H1 (cell line): ENCODE results near the gene MKNK2. TPM values are rescaled to one million over a fixed set of nuclear protein-coding genes. Genes with fewer than 3 reads are reported as not detected.

Experiments used
- CTCF ChIA-PET: fragments of 300-600 bp; sonication (Branson Sonifier 250); formaldehyde crosslinking; loops from one replicate; lab custom pipeline; 2021; ENCODE audit not compliant: partially characterized antibody; lab: Charles Lee
- POLR2A ChIA-PET: fragments of 300-600 bp; sonication (Branson Sonifier 250); formaldehyde crosslinking; loops from one replicate; lab custom pipeline; 2021; ENCODE audit warnings: inconsistent platforms; ENCODE audit not compliant: partially characterized antibody; lab: Charles Lee
- DNase-seq, 2 experiments: peaks; one replicate each; pipeline versions ENCODE4 v3.0.0 to v3.0.0-alpha.2; 2010 to 2022; ENCODE audit warnings: low spot score in 2 of 2, low read depth in 1 of 2, mixed read lengths in 1 of 2
- FAIRE-seq: peaks from 2 replicates; lab custom pipeline; 2011; peaks lifted over from hg19 to GRCh38; lab: Jason Lieb, UNC
- H2AFZ ChIP-seq: 2 replicates; pipeline ENCODE4 v1.8.1; 2012; ENCODE audit warnings: low read length, inconsistent platforms
- H2AK5ac ChIP-seq: 2 replicates; pipeline ENCODE4 v1.6.1; 2013; ENCODE audit warnings: low read depth, low read length
- H2BK120ac ChIP-seq: replicated peaks from 2 replicates; pipeline ENCODE3; 2013; ENCODE audit warnings: low read depth, low read length, inconsistent platforms
- H2BK12ac ChIP-seq: 2 replicates; pipeline ENCODE4 v1.6.1; 2013; ENCODE audit warnings: low read depth, low read length
- H2BK15ac ChIP-seq: 2 replicates; pipeline ENCODE4 v1.6.1; 2013; ENCODE audit warnings: low read length
- H2BK20ac ChIP-seq: 2 replicates; pipeline ENCODE4 v1.6.1; 2013; ENCODE audit warnings: low read length
- H2BK5ac ChIP-seq: 2 replicates; pipeline ENCODE4 v1.6.1; 2013; ENCODE audit warnings: low read depth, low read length
- H3K14ac ChIP-seq: 2 replicates; pipeline ENCODE4 v1.6.1; 2013; ENCODE audit warnings: inconsistent platforms; ENCODE audit not compliant: insufficient read length
- H3K18ac ChIP-seq: 2 replicates; pipeline ENCODE4 v1.6.1; 2013; ENCODE audit warnings: low read length; ENCODE audit errors: extremely low read depth
- H3K23ac ChIP-seq: 2 replicates; pipeline ENCODE4 v1.6.1; 2013; ENCODE audit warnings: inconsistent platforms; ENCODE audit not compliant: insufficient read length
- H3K23me2 ChIP-seq: 2 replicates; pipeline ENCODE4 v1.6.1; 2013; ENCODE audit warnings: low read depth, low read length
- H3K27ac ChIP-seq: 2 replicates; pipeline ENCODE4 v1.6.1; 2011; ENCODE audit warnings: low read depth, low read length, inconsistent platforms
- H3K27me3 ChIP-seq, 4 experiments: replicated peaks in 1 of 4; 1 replicate in 1 of 4; 2 replicates in 3 of 4; pipeline versions ENCODE4 v1.6.1 to v1.8.1; 2011 to 2013; ENCODE audit warnings: low read length in 3 of 4, mild to moderate bottlenecking in 3 of 4, inconsistent platforms in 2 of 4, mixed read lengths in 2 of 4, moderate library complexity in 1 of 4; ENCODE audit not compliant: control insufficient read depth in 3 of 4, insufficient read depth in 3 of 4; ENCODE audit errors: extremely low read depth in 1 of 4
- H3K36me3 ChIP-seq, 4 experiments: 2 replicates each; pipeline versions ENCODE4 v1.6.1 to v1.8.1; 2011 to 2013; ENCODE audit warnings: mild to moderate bottlenecking in 4 of 4, low read length in 3 of 4, moderate library complexity in 2 of 4, control low read depth in 1 of 4, inconsistent platforms in 1 of 4; ENCODE audit not compliant: insufficient read depth in 4 of 4, control insufficient read depth in 2 of 4
- H3K4ac ChIP-seq: replicated peaks from 2 replicates; pipeline ENCODE3; 2013; ENCODE audit warnings: low read length, low read depth, mixed read lengths, inconsistent platforms; ENCODE audit not compliant: insufficient read length
- H3K4me1 ChIP-seq, 4 experiments: replicated peaks in 1 of 4; 1 replicate in 1 of 4; 2 replicates in 3 of 4; pipeline versions ENCODE4 v1.6.1 to v1.8.1; 2011 to 2013; ENCODE audit warnings: low read length in 3 of 4, inconsistent platforms in 2 of 4, mixed read lengths in 1 of 4; ENCODE audit not compliant: insufficient read depth in 4 of 4, control insufficient read depth in 3 of 4
- H3K4me2 ChIP-seq, 2 experiments: 2 replicates each; pipeline versions ENCODE4 v1.6.1 to v1.8.1; 2011 to 2013; ENCODE audit warnings: low read depth in 2 of 2, low read length in 2 of 2, control low read depth in 1 of 2, inconsistent platforms in 1 of 2, mild to moderate bottlenecking in 1 of 2; ENCODE audit not compliant: insufficient read depth in 1 of 2
- H3K4me3 ChIP-seq, 4 experiments: fragments of 200-600, 300-600 bp in 1 of 4; sonication (generic), shearing (Covaris generic), sonication (Bioruptor Twin) in 1 of 4; 2 replicates each; pipeline versions ENCODE4 v1.5.1 to v1.8.1; 2011 to 2016; ENCODE audit warnings: low read length in 4 of 4, low read depth in 3 of 4, control low read depth in 2 of 4, inconsistent platforms in 2 of 4, mild to moderate bottlenecking in 2 of 4, mixed read lengths in 1 of 4, moderate library complexity in 1 of 4; ENCODE audit not compliant: insufficient read depth in 2 of 4; ENCODE audit errors: extremely low read depth in 1 of 4
- H3K56ac ChIP-seq: replicated peaks from 2 replicates; pipeline ENCODE3; 2013; ENCODE audit warnings: low read depth, mild to moderate bottlenecking, mixed read lengths, low read length, inconsistent platforms; ENCODE audit not compliant: insufficient read length
- H3K79me1 ChIP-seq: 2 replicates; pipeline ENCODE4 v1.6.1; 2013; ENCODE audit warnings: low read depth, low read length, control low read depth
- H3K79me2 ChIP-seq, 2 experiments: 2 replicates each; pipeline versions ENCODE4 v1.6.1 to v1.8.1; 2012 to 2013; ENCODE audit warnings: low read length in 2 of 2, mild to moderate bottlenecking in 2 of 2, inconsistent platforms in 1 of 2; ENCODE audit not compliant: insufficient read depth in 2 of 2, control insufficient read depth in 1 of 2
- H3K9ac ChIP-seq, 4 experiments: replicated peaks in 1 of 4; 1 replicate in 1 of 4; 2 replicates in 3 of 4; pipeline versions ENCODE4 v1.6.1 to v1.8.1; 2011 to 2013; ENCODE audit warnings: low read depth in 3 of 4, low read length in 3 of 4, control low read depth in 2 of 4, mild to moderate bottlenecking in 2 of 4, moderate library complexity in 2 of 4, inconsistent platforms in 1 of 4; ENCODE audit errors: extremely low read depth in 1 of 4
- H3K9me3 ChIP-seq, 2 experiments: 2 replicates each; pipeline versions ENCODE4 v1.6.1 to v1.8.1; 2012 to 2013; ENCODE audit warnings: mild to moderate bottlenecking in 2 of 2, moderate library complexity in 2 of 2, control low read depth in 1 of 2, inconsistent platforms in 1 of 2, low read depth in 1 of 2, low read length in 1 of 2, mixed read lengths in 1 of 2; ENCODE audit not compliant: insufficient read depth in 2 of 2
- H4K20me1 ChIP-seq, 2 experiments: replicated peaks in 1 of 2; 2 replicates each; pipeline versions ENCODE3 to v1.8.1; 2011 to 2013; ENCODE audit warnings: inconsistent platforms in 2 of 2, low read length in 2 of 2, mild to moderate bottlenecking in 1 of 2; ENCODE audit not compliant: insufficient read depth in 2 of 2, control insufficient read depth in 1 of 2
- H4K5ac ChIP-seq: 2 replicates; pipeline ENCODE4 v1.6.1; 2013; ENCODE audit warnings: low read length, low read depth, mixed read lengths, inconsistent platforms; ENCODE audit not compliant: insufficient read length
- H4K8ac ChIP-seq: 2 replicates; pipeline ENCODE4 v1.8.0; 2013; ENCODE audit warnings: mild to moderate bottlenecking, moderate library complexity, low read length, inconsistent platforms; ENCODE audit not compliant: insufficient read depth; ENCODE audit errors: extremely low read depth
- H4K91ac ChIP-seq: replicated peaks from 2 replicates; pipeline ENCODE3; 2013; ENCODE audit warnings: low read length, mixed read lengths, inconsistent platforms; ENCODE audit not compliant: insufficient read length
- CTBP2 ChIP-seq: IDR thresholded peaks from 2 replicates; pipeline ENCODE4 v1.7.0; 2011; ENCODE audit warnings: borderline replicate concordance, mild to moderate bottlenecking, moderate library complexity, mixed read lengths, low read length; ENCODE audit not compliant: insufficient read depth, insufficient read length
- SIN3A ChIP-seq, 2 experiments: IDR thresholded peaks in 1 of 2; conservative IDR thresholded peaks in 1 of 2; 2 replicates each; pipeline ENCODE4 v1.6.1; 2011 to 2012; ENCODE audit warnings: low read length in 2 of 2, improper control_type of control experiment in 1 of 2, low read depth in 1 of 2, mild to moderate bottlenecking in 1 of 2
- SP4 ChIP-seq: IDR thresholded peaks from 2 replicates; pipeline ENCODE4 v1.6.1; 2012; ENCODE audit warnings: low read length, inconsistent platforms
- TAF7 ChIP-seq: optimal IDR thresholded peaks from 2 replicates; pipeline ENCODE3; 2011; ENCODE audit warnings: low read depth, mild to moderate bottlenecking, inconsistent platforms, low read length, moderate library complexity, borderline replicate concordance
- WGBS, 2 experiments: shearing (Covaris generic) in 1 of 2; methylation state at CpG; one replicate each; pipeline versions ENCODE4 v1.1.6 to v1.1.7; 2013 to 2015; ENCODE audit warnings: low lambda C conversion rate in 2 of 2, mixed read lengths in 2 of 2, inconsistent platforms in 1 of 2, low coverage in 1 of 2, missing lambda C conversion rate in 1 of 2; ENCODE audit not compliant: insufficient replicate concordance in 2 of 2, insufficient coverage in 1 of 2, insufficient read length in 1 of 2; ENCODE audit errors: extremely low coverage in 1 of 2, missing lambda C conversion rate in 1 of 2; 5-methylcytosine and 5-hydroxymethylcytosine counted together
- polyA plus RNA-seq, 7 experiments: library from polyadenylated mRNA; depleted of rRNA in 3 of 7; stranded (reverse) in 5 of 7; unstranded in 2 of 7; fragments of >200 nt in 5 of 7; fragments of 200-250 nt in 2 of 7; gene quantifications; 1 replicate in 5 of 7; 2 replicates in 1 of 7; 4 replicates in 1 of 7; pipeline versions ENCODE4 v1.2.1 to v1.2.3, GENCODE V29; 2011 to 2013; ENCODE audit warnings: missing spikeins in 2 of 7, mixed read lengths in 2 of 7
- total RNA-seq: library from RNA; stranded (reverse); fragmentation: NEBNext Ultra II Directional; extraction: Animal tissue kit (Norgen Biotek cat#: 25700); gene quantifications from 2 replicates; pipeline ENCODE4 v1.2.1, GENCODE V29; 2021

Gene MKNK2
- total and polyA plus RNA-seq, 2 of the 8 experiments (the other 6 are each of a cell fraction or from before 2014, with no cell fraction given) = 163 to 166 TPM

DNA sequence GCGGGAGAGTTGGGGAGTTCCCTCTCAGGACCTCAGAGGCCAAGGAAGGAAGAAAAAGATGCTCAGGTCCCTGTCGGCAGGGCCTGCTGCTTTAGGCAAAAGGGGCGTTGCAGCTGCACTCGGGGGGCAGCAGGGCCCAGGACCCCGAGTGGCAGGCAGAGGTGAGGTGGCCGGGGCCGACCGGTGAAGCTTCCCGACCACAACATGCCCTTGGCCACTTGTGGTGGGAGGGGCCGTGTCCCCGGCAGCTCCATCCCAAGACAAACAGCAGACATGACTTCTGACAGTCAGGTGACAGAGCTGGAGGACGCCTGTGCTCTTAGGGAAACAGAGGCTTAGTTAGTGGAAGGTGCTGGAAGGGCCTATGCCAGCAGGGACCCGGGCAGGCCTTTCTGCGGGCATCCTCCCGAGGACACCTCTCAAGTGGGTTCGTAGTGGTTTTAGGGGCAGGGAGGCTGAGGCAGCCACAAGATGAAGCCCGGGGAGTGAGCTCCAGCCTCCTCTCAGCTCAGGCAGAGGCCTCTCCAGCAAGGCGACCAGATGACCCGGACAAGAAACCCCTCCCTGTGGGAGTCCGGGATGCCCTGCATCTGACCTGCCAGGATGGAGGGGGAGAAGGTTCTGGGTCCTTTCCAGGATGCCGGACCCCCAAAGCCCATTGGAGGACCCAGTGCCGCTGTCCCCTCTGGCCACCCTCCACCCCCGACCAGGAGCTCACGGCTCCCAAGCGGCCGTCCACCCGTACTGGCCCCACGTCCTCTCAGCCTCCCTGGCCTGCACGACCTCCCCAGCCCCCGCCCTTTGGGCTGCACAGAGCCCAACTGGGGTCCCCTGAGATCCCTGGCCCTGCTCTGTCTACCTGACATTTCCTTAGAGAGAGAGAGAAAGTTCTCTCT, 59.8 kb downstream of the MKNK2 start:
- no peak overlapping the region for H3K4me3 ChIP-seq
- CTCF ChIA-PET = interaction anchor here (0.5 to 2.3 kb wide), 7 partner anchors 15 to 181 kb away, joined by 3 to 12 read pairs (median 4); no protein-coding TSS in a partner anchor
- FAIRE-seq (no peak), DNase-seq (no peak)
- 91% methylated on average over 30 of the region's 30 CpGs; no CpG with 5 or more reads in 1 of the 2 experiments for WGBS, 2 experiments
- H3K56ac ChIP-seq = no peak overlapping the region
- H3K9ac ChIP-seq = no peak overlapping the region
- no peaks in the 10 kb centered on the region for H3K23me2 ChIP-seq
- no peak overlapping the region for H3K23ac ChIP-seq
- H3K4ac ChIP-seq = no peak overlapping the region
- peaks cover 16 to 36% (median 33%) of the 10 kb centered on the region in 4 experiments for H3K36me3 ChIP-seq
- H3K4me1 ChIP-seq = no peaks in the 10 kb centered on the region
- H4K8ac ChIP-seq = peak overlapping the region; percentile 71; the same call in 1 of the 2 replicates
- no peak overlapping the region for H3K14ac ChIP-seq
- H3K4me2 ChIP-seq = no peak overlapping the region
- H3K9me3 ChIP-seq = no peaks in the 10 kb centered on the region
- TF ChIP-seq SIN3A (conservative IDR thresholded peaks at IDR 0.05 in 1 of 2, IDR thresholded peaks at IDR 0.05 in 1 of 2; ENCODE audit: low read depth in 1 of 2, low read length in 2 of 2) (no peak), CTBP2 (no peak), TAF7 (no peak), SP4 (no peak)
- TF ChIP-seq, all 59 proteins: peak for 0
- Histone ChIP-seq H3K27ac (no peak overlapping the region), H2BK20ac (no peak overlapping the region), H2AFZ (no peak overlapping the region), H4K91ac (no peak overlapping the region), H3K79me2 (no peaks in the 10 kb centered on the region), H4K20me1 (peaks cover 5 to 22% of the 10 kb centered on the region in 2 experiments), H3K18ac (no peak overlapping the region), H2BK120ac (no peak overlapping the region), H3K79me1 (no peaks in the 10 kb centered on the region), H3K27me3 (no peaks in the 10 kb centered on the region), H4K5ac (no peak overlapping the region), H2BK15ac (no peak overlapping the region), H2BK12ac (no peak overlapping the region), H2BK5ac (no peak overlapping the region), H2AK5ac (no peak overlapping the region)
- POLR2A ChIA-PET = interaction anchor here (0.6 to 1.8 kb wide), 7 partner anchors 9 to 825 kb away, joined by 3 to 5 read pairs (median 4); no protein-coding TSS in a partner anchor
